GM12878 (cell line): ENCODE measurements around the gene CWC27. TPM values are rescaled to one million over a fixed set of nuclear protein-coding genes. Genes with fewer than 3 reads are reported as not detected.

Experiments used
- ATAC-seq: fragments of 200-7000 bp; cut with Tn5 transposase; 3 replicates; pipeline ENCODE4 v1.9.1; 2020; ENCODE audit warnings: mild to moderate bottlenecking, moderate library complexity
- BruUV-seq: library from RNA; stranded (reverse); fragments of 400-500 nt; replicated peaks from 2 replicates; lab custom pipeline; 2021; lab: Mats Ljungman, UMichigan
- CTCF ChIA-PET: fragments of 300-600 bp; sonication (Branson Sonifier 250); formaldehyde crosslinking; extraction: SDS; loops from one replicate; lab custom pipeline; 2021; ENCODE audit warnings: inconsistent platforms; lab: Yijun Ruan, JAX
- POLR2A ChIA-PET: fragments of 350-600 bp; formaldehyde crosslinking; extraction: SDS; loops from one replicate; lab custom pipeline; 2021; ENCODE audit warnings: inconsistent platforms; lab: Charles Lee
- RAD21 ChIA-PET: fragments of 300-600 bp; sonication (Branson Sonifier 250); formaldehyde crosslinking; loops from one replicate; lab custom pipeline; 2023; ENCODE audit warnings: antibody characterized with exemption; ENCODE audit not compliant: unreplicated experiment; lab: Charles Lee
- SMC1A ChIA-PET: fragments of 300-600 bp; sonication (Branson Sonifier 250); formaldehyde crosslinking; loops from one replicate; lab custom pipeline; 2023; ENCODE audit not compliant: unreplicated experiment, uncharacterized antibody; lab: Charles Lee
- DNase-seq: peaks from one replicate; pipeline ENCODE4 v3.0.0-alpha.2; 2011; ENCODE audit warnings: low read depth, low spot score
- FAIRE-seq: peaks from 3 replicates; lab custom pipeline; 2011; peaks lifted over from hg19 to GRCh38; lab: Jason Lieb, UNC
- H2AFZ ChIP-seq: 2 replicates; pipeline ENCODE4 v1.6.0; 2011; ENCODE audit warnings: low read depth, low read length, control low read depth; ENCODE audit not compliant: control insufficient read depth
- H3K27ac ChIP-seq: 2 replicates; pipeline ENCODE4 v1.5.1; 2011; ENCODE audit warnings: control low read depth; ENCODE audit not compliant: control insufficient read depth, insufficient read depth
- H3K27me3 ChIP-seq, 2 experiments: replicated peaks in 1 of 2; 2 replicates each; pipeline versions ENCODE4 v1.6.0 to v1.6.1; 2011; ENCODE audit warnings: low read length in 1 of 2; ENCODE audit not compliant: control insufficient read depth in 2 of 2, insufficient read depth in 2 of 2
- H3K36me3 ChIP-seq, 2 experiments: 2 replicates each; pipeline ENCODE4 v1.5.1; 2011; ENCODE audit warnings: low read length in 1 of 2; ENCODE audit not compliant: control insufficient read depth in 2 of 2, insufficient read depth in 2 of 2
- H3K4me1 ChIP-seq: 2 replicates; pipeline ENCODE4 v1.6.1; 2011; ENCODE audit warnings: mild to moderate bottlenecking, low read length, moderate library complexity, mixed read lengths; ENCODE audit not compliant: control insufficient read depth, insufficient read depth
- H3K4me2 ChIP-seq: 2 replicates; pipeline ENCODE4 v1.6.0; 2011; ENCODE audit warnings: control low read depth; ENCODE audit not compliant: control insufficient read depth, insufficient read depth
- H3K4me3 ChIP-seq: fragments of 200-600 bp; sonication (generic); 2 replicates; pipeline ENCODE4 v1.5.1; 2016
- H3K79me2 ChIP-seq: 2 replicates; pipeline ENCODE4 v1.6.0; 2011; ENCODE audit warnings: low read length; ENCODE audit not compliant: control insufficient read depth, insufficient read depth
- H3K9ac ChIP-seq: 2 replicates; pipeline ENCODE4 v1.8.0; 2011; ENCODE audit warnings: low read length, control low read depth, mixed read lengths; ENCODE audit not compliant: control insufficient read depth, insufficient read depth
- H3K9me3 ChIP-seq: replicated peaks from 3 replicates; pipeline ENCODE4 v1.5.1; 2011; ENCODE audit warnings: mild to moderate bottlenecking, low read length; ENCODE audit not compliant: control insufficient read depth, insufficient read depth
- H4K20me1 ChIP-seq: 2 replicates; pipeline ENCODE4 v1.6.0; 2011; ENCODE audit not compliant: control insufficient read depth, insufficient read depth
- GATAD2B ChIP-seq: fragments of 450-650 bp; conservative IDR thresholded peaks from 2 replicates; pipeline ENCODE4 v1.6.1; 2017; ENCODE audit warnings: low read depth, mild to moderate bottlenecking, moderate library complexity
- HDAC2 ChIP-seq: fragments of 200-600 bp; sonication (generic); IDR thresholded peaks from 2 replicates; pipeline ENCODE4 v1.6.1; 2017
- NR2F1 ChIP-seq: fragments of 450-650 bp; conservative IDR thresholded peaks from 2 replicates; pipeline ENCODE4 v1.6.1; 2017; ENCODE audit warnings: mild to moderate bottlenecking
- RELB ChIP-seq: fragments of 450-650 bp; IDR thresholded peaks from 2 replicates; pipeline ENCODE4 v1.6.1; 2017; ENCODE audit warnings: low read depth, mild to moderate bottlenecking, moderate library complexity
- SIN3A ChIP-seq: IDR thresholded peaks from 2 replicates; pipeline ENCODE4 v1.6.1; 2012; ENCODE audit warnings: low read depth, low read length, improper control_type of control experiment
- TBL1XR1 ChIP-seq: IDR thresholded peaks from 2 replicates; pipeline ENCODE4 v1.6.1; 2012; ENCODE audit warnings: low read depth, low read length, improper control_type of control experiment
- ZNF592 ChIP-seq: fragments of 450-650 bp; IDR thresholded peaks from 2 replicates; pipeline ENCODE4 v1.6.1; 2017; ENCODE audit warnings: mild to moderate bottlenecking, moderate library complexity
- WGBS: methylation state at CpG from one replicate; pipeline ENCODE4 v1.1.6; 2016; ENCODE audit warnings: low lambda C conversion rate; ENCODE audit not compliant: insufficient replicate concordance, insufficient coverage; ENCODE audit errors: missing lambda C conversion rate; 5-methylcytosine and 5-hydroxymethylcytosine counted together
- in situ Hi-C: fragments of 300-500 bp; cut with MboI; formaldehyde crosslinking; loops from 9 replicates; pipeline ENCODE4 v1.14.3; 2018; ENCODE audit warnings: mixed read lengths
- intact Hi-C: fragments of 100-400 bp; cut with micrococcal nuclease; formaldehyde crosslinking; loops from one replicate; pipeline ENCODE4 v1.14.2; 2022; ENCODE audit not compliant: unreplicated experiment
- polyA plus RNA-seq, 11 experiments: library from polyadenylated mRNA; depleted of rRNA in 4 of 11; unstranded in 6 of 11; stranded (reverse) in 5 of 11; fragments of >200 nt; fragmentation: Nextera tagmentation in 4 of 11; fragmentation: Illumina TruSeq in 1 of 11; extraction: Ambion mirVana in 4 of 11; extraction: Trizol in 1 of 11; gene quantifications; 1 replicate in 1 of 11; 2 replicates in 10 of 11; pipeline versions ENCODE4 v1.2.1 to v1.2.3, GENCODE V29; 2011 to 2016; ENCODE audit warnings: inconsistent platforms in 2 of 11, missing spikeins in 2 of 11, low read depth in 1 of 11
- total RNA-seq, 4 experiments: library from RNA; depleted of rRNA in 3 of 4; stranded (reverse); fragments of >200 nt in 3 of 4; fragmentation: Illumina TruSeq in 1 of 4; extraction: Trizol in 1 of 4; gene quantifications; 2 replicates each; pipeline versions ENCODE4 v1.2.1 to v1.2.3, GENCODE V29; 2013 to 2021
- TF ChIP-seq, protein P1 (sequence below): fragments of 450-650 bp; formaldehyde crosslinking; IDR thresholded peaks from 2 replicates; pipeline ENCODE4 v1.4.0; 2022; ENCODE audit warnings: mild to moderate bottlenecking, moderate library complexity

CWC27 gene
- total and polyA plus RNA-seq, 10 of the 15 experiments (the other 5 are each of a cell fraction or from before 2014, with no cell fraction given): 21.7 to 61.9 (median 47.0) TPM

- no peak for TF ChIP-seq ZNF592
- no peak for TF ChIP-seq TBL1XR1
- TF ChIP-seq, all 136 proteins: peak for 0
Measured at GRCh38 chr5:64895748-64896147, 127.0 kb downstream of the CWC27 start (continued).

GRCh38 chr5:64899838-64900237 lies 131.1 kb downstream of the CWC27 start:
- CTCF ChIA-PET: no interaction called here
- DNase-seq (no peak), ATAC-seq (no peak), FAIRE-seq (no peak)
- no TSS peak for BruUV-seq
- H3K4me1 ChIP-seq: no peaks in the 10 kb centered on the region
- no peaks in the 10 kb centered on the region for H3K79me2 ChIP-seq
- no peak overlapping the region for H3K27ac ChIP-seq
- intact Hi-C loops: no loop called here
- no peaks in the 10 kb centered on the region; a peak in 1 of 4 replicates for H3K36me3 ChIP-seq
- SMC1A ChIA-PET: interaction anchor here (0.9 kb wide), 1 partner anchor 25 kb away, joined by 3 read pairs; no protein-coding TSS in a partner anchor
- RAD21 ChIA-PET: no interaction called here
- no peak overlapping the region for H3K4me3 ChIP-seq
- in situ Hi-C loops: no loop called here
- WGBS: 29% methylated on average over 1 of the region's 1 CpG
- no peaks in the 10 kb centered on the region for H3K27me3 ChIP-seq
- POLR2A ChIA-PET: no interaction called here
- H3K4me2 ChIP-seq: no peak overlapping the region
- H3K9me3 ChIP-seq: no peaks in the 10 kb centered on the region
- no peak overlapping the region for H2AFZ ChIP-seq
- no peak overlapping the region for H3K9ac ChIP-seq
- no peaks in the 10 kb centered on the region for H4K20me1 ChIP-seq
- TF ChIP-seq HDAC2 (no peak), NR2F1 (no peak), GATAD2B (no peak), SIN3A (no peak), ZNF592 (no peak), RELB (no peak)
- TF ChIP-seq, protein P1, sequence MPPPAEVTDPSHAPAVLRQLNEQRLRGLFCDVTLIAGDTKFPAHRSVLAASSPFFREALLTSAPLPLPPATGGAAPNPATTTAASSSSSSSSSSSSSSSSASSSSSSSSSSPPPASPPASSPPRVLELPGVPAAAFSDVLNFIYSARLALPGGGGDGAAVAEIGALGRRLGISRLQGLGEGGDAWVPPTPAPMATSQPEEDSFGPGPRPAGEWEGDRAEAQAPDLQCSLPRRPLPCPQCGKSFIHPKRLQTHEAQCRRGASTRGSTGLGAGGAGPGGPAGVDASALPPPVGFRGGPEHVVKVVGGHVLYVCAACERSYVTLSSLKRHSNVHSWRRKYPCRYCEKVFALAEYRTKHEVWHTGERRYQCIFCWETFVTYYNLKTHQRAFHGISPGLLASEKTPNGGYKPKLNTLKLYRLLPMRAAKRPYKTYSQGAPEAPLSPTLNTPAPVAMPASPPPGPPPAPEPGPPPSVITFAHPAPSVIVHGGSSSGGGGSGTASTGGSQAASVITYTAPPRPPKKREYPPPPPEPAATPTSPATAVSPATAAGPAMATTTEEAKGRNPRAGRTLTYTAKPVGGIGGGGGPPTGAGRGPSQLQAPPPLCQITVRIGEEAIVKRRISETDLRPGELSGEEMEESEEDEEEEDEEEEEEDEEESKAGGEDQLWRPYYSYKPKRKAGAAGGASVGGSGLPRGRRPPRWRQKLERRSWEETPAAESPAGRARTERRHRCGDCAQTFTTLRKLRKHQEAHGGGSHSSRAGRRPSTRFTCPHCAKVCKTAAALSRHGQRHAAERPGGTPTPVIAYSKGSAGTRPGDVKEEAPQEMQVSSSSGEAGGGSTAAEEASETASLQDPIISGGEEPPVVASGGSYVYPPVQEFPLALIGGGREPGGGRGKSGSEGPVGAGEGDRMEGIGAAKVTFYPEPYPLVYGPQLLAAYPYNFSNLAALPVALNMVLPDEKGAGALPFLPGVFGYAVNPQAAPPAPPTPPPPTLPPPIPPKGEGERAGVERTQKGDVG: no peak
